WTC11 (cell line): ENCODE measurements around the gene HLF. TPM values are rescaled to one million over a fixed set of nuclear protein-coding genes. Genes with fewer than 3 reads are reported as not detected.

ENCODE experiments used
- ATAC-seq: fragments of 200-7000 bp; cut with Tn5 transposase; 2 replicates; pipeline ENCODE4 v1.10.0; 2021; ENCODE audit warnings: mild to moderate bottlenecking, moderate library complexity
- CTCF ChIA-PET: fragments of 300-600 bp; sonication (Branson Sonifier 250); formaldehyde crosslinking; loops from one replicate; lab custom pipeline; 2021; ENCODE audit warnings: antibody characterized with exemption; lab: Charles Lee
- POLR2A ChIA-PET: fragments of 350-600 bp; sonication (Branson Sonifier 250); formaldehyde crosslinking; loops from one replicate; lab custom pipeline; 2021; ENCODE audit warnings: antibody characterized with exemption; lab: Charles Lee
- DNase-seq: peaks from one replicate; pipeline ENCODE4 v3.0.0; 2021; ENCODE audit warnings: low spot score
- H3K27ac Mint-ChIP-seq: 2 replicates; pipeline ENCODE4 v1.8.0; 2021; ENCODE audit warnings: mixed read lengths
- H3K27me3 Mint-ChIP-seq: 2 replicates; pipeline ENCODE4 v1.8.0; 2021; ENCODE audit warnings: low read depth, mild to moderate bottlenecking, moderate library complexity, mixed read lengths
- H3K36me3 Mint-ChIP-seq: 2 replicates; pipeline ENCODE4 v1.8.0; 2021; ENCODE audit warnings: mixed read lengths
- H3K4me1 Mint-ChIP-seq: 2 replicates; pipeline ENCODE4 v1.8.0; 2022; ENCODE audit warnings: mixed read lengths
- H3K4me3 Mint-ChIP-seq: 2 replicates; pipeline ENCODE4 v1.8.0; 2021; ENCODE audit warnings: mild to moderate bottlenecking, moderate library complexity, mixed read lengths
- H3K9me3 Mint-ChIP-seq: 2 replicates; pipeline ENCODE4 v1.8.0; 2021; ENCODE audit warnings: mixed read lengths
- GABPB1 ChIP-seq: sonication (generic); formaldehyde crosslinking; IDR thresholded peaks from 2 replicates; pipeline ENCODE4 v1.8.1; 2023; ENCODE audit warnings: mild to moderate bottlenecking, missing genetic modification reagents
- GRHL2 ChIP-seq: fragments of 250-450 bp; sonication (Bioruptor Pico); IDR thresholded peaks from 2 replicates; pipeline ENCODE4 v1.8.0; 2022; ENCODE audit warnings: mild to moderate bottlenecking, moderate library complexity; ENCODE audit not compliant: insufficient replicate concordance, severe bottlenecking
- JAZF1 ChIP-seq: fragments of 250-450 bp; sonication (Bioruptor Pico); IDR thresholded peaks from 2 replicates; pipeline ENCODE4 v1.9.0; 2021; ENCODE audit warnings: moderate library complexity, mild to moderate bottlenecking, inconsistent platforms
- NFE2L1 ChIP-seq: sonication (generic); formaldehyde crosslinking; IDR thresholded peaks from 2 replicates; pipeline ENCODE4 v1.8.1; 2023; ENCODE audit warnings: missing genetic modification reagents
- PRRX2 ChIP-seq: fragments of 250-450 bp; sonication (Bioruptor Pico); IDR thresholded peaks from 2 replicates; pipeline ENCODE4 v1.8.0; 2021; ENCODE audit warnings: mild to moderate bottlenecking
- ZNF423 ChIP-seq: fragments of 250-450 bp; sonication (Bioruptor Pico); IDR thresholded peaks from 2 replicates; pipeline ENCODE4 v2.1.2; 2022; ENCODE audit warnings: mild to moderate bottlenecking, moderate library complexity
- total RNA-seq: library from RNA; stranded (reverse); gene quantifications from 3 replicates; pipeline ENCODE4 v1.2.3, GENCODE V29; 2021
- TF ChIP-seq, protein P1 (sequence below): fragments of 250-450 bp; sonication (Bioruptor Pico); IDR thresholded peaks from 2 replicates; pipeline ENCODE4 v1.9.0; 2021; ENCODE audit warnings: mild to moderate bottlenecking
- TF ChIP-seq, protein P2 (sequence below): sonication (generic); formaldehyde crosslinking; conservative IDR thresholded peaks from 2 replicates; pipeline ENCODE4 v1.8.1; 2023; ENCODE audit warnings: mild to moderate bottlenecking, low read depth, missing genetic modification reagents, moderate library complexity
- TF ChIP-seq, protein P3 (sequence below): sonication (generic); formaldehyde crosslinking; IDR thresholded peaks from 2 replicates; pipeline ENCODE4 v1.8.0; 2023; ENCODE audit warnings: mild to moderate bottlenecking, missing genetic modification reagents
- TF ChIP-seq, protein P4 (sequence below): sonication (generic); formaldehyde crosslinking; IDR thresholded peaks from 2 replicates; pipeline ENCODE4 v1.8.1; 2023; ENCODE audit warnings: mild to moderate bottlenecking, moderate library complexity, missing genetic modification reagents
- TF ChIP-seq, protein P5 (sequence below): sonication (generic); formaldehyde crosslinking; IDR thresholded peaks from 2 replicates; pipeline ENCODE4 v1.8.0; 2022; ENCODE audit warnings: mild to moderate bottlenecking, missing genetic modification reagents
- TF ChIP-seq, protein P6 (sequence below): fragments of 250-450 bp; sonication (Bioruptor Pico); IDR thresholded peaks from 2 replicates; pipeline ENCODE4 v2.1.2; 2022; ENCODE audit warnings: mild to moderate bottlenecking, moderate library complexity

HLF gene
- total RNA-seq, 1 experiment from 2014 or later: 0.31 TPM

DNA sequence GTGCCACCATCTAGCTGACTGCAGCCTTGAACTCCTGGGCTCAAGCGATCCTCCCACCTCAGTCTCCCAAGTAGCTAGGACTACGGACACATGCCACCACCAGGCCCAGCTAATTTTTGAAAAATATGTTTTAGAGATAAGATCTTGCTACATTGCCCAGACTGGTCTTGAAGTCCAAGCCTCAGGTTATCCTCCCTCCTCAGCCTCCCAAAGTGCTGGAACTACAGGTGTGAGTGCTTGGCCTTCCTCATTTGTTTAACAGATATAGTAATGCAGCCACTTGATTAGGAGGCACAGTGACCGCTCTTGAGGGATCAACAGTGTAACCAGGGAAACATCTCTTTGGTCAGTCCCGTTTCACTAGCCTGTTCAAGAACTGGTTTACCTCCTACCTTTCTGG is 35.1 kb downstream of the HLF start:
- Mint-ChIP-seq H3K27ac (no peak overlapping the region), H3K36me3 (no peaks in the 10 kb centered on the region), H3K4me3 (no peak overlapping the region), H3K4me1 (no peaks in the 10 kb centered on the region), H3K9me3 (no peaks in the 10 kb centered on the region), H3K27me3 (no peaks in the 10 kb centered on the region; the same call in 1 of the 2 replicates)
- TF ChIP-seq ZNF423 (CRISPR knock-in tag) (no peak), GABPB1 (0 out of 2 replicates have a peak, but pooled peaks have one; percentile 29)
- TF ChIP-seq, protein P1, sequence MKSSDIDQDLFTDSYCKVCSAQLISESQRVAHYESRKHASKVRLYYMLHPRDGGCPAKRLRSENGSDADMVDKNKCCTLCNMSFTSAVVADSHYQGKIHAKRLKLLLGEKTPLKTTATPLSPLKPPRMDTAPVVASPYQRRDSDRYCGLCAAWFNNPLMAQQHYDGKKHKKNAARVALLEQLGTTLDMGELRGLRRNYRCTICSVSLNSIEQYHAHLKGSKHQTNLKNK (CRISPR knock-in tag): no peak
- POLR2A ChIA-PET: no interaction called here
- ATAC-seq (no peak), DNase-seq (no peak)
- CTCF ChIA-PET: no interaction called here

DNA sequence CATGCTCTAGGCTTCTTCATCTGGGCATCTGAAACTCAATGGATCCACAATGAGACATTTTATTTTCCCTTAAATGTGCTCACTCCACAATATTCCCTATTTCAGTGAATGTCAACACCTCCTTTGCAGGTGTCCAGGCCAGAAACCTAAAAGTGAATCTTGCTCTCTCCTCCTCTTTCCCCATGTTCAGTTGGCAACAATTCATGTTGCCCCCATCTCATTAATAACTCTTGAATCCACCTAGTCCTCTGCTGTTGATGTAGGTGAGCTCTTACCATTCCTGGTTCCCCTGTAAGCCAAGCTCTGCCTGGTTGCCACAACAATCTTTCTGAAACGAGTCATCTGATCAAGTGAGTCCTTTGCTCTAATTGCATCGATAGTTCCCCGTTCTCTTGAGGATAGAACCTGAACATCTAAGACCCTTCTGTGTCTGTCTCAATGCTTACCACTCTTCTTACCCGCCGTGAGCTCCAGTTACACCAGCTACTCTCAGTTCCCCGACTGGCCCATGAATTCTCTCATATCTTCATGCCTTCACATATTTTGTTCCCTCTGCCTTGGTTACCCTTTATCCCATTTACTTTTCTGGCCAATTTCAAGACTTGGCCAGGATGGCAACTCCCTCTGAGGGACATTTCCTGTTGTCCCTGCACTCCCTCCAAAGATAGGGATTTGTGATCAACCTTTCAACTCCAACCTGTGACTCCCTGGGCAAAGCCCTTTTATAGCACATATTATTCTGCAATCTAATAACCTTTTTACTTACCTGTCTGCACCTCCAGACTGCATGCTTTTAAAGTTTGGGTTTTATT is 35.9 kb downstream of the HLF start:
- CTCF ChIA-PET: no interaction called here
- TF ChIP-seq, protein P2, sequence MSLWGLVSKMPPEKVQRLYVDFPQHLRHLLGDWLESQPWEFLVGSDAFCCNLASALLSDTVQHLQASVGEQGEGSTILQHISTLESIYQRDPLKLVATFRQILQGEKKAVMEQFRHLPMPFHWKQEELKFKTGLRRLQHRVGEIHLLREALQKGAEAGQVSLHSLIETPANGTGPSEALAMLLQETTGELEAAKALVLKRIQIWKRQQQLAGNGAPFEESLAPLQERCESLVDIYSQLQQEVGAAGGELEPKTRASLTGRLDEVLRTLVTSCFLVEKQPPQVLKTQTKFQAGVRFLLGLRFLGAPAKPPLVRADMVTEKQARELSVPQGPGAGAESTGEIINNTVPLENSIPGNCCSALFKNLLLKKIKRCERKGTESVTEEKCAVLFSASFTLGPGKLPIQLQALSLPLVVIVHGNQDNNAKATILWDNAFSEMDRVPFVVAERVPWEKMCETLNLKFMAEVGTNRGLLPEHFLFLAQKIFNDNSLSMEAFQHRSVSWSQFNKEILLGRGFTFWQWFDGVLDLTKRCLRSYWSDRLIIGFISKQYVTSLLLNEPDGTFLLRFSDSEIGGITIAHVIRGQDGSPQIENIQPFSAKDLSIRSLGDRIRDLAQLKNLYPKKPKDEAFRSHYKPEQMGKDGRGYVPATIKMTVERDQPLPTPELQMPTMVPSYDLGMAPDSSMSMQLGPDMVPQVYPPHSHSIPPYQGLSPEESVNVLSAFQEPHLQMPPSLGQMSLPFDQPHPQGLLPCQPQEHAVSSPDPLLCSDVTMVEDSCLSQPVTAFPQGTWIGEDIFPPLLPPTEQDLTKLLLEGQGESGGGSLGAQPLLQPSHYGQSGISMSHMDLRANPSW (CRISPR knock-in tag): no peak
- TF ChIP-seq, protein P3, sequence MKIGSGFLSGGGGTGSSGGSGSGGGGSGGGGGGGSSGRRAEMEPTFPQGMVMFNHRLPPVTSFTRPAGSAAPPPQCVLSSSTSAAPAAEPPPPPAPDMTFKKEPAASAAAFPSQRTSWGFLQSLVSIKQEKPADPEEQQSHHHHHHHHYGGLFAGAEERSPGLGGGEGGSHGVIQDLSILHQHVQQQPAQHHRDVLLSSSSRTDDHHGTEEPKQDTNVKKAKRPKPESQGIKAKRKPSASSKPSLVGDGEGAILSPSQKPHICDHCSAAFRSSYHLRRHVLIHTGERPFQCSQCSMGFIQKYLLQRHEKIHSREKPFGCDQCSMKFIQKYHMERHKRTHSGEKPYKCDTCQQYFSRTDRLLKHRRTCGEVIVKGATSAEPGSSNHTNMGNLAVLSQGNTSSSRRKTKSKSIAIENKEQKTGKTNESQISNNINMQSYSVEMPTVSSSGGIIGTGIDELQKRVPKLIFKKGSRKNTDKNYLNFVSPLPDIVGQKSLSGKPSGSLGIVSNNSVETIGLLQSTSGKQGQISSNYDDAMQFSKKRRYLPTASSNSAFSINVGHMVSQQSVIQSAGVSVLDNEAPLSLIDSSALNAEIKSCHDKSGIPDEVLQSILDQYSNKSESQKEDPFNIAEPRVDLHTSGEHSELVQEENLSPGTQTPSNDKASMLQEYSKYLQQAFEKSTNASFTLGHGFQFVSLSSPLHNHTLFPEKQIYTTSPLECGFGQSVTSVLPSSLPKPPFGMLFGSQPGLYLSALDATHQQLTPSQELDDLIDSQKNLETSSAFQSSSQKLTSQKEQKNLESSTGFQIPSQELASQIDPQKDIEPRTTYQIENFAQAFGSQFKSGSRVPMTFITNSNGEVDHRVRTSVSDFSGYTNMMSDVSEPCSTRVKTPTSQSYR (CRISPR knock-in tag): no peak
- TF ChIP-seq GRHL2 (CRISPR knock-in tag) (no peak), PRRX2 (CRISPR knock-in tag) (no peak), NFE2L1 (CRISPR knock-in tag) (no peak), ZNF423 (CRISPR knock-in tag) (no peak), JAZF1 (CRISPR knock-in tag) (no peak)
- TF ChIP-seq, protein P1 (CRISPR knock-in tag): no peak
- TF ChIP-seq, protein P4, sequence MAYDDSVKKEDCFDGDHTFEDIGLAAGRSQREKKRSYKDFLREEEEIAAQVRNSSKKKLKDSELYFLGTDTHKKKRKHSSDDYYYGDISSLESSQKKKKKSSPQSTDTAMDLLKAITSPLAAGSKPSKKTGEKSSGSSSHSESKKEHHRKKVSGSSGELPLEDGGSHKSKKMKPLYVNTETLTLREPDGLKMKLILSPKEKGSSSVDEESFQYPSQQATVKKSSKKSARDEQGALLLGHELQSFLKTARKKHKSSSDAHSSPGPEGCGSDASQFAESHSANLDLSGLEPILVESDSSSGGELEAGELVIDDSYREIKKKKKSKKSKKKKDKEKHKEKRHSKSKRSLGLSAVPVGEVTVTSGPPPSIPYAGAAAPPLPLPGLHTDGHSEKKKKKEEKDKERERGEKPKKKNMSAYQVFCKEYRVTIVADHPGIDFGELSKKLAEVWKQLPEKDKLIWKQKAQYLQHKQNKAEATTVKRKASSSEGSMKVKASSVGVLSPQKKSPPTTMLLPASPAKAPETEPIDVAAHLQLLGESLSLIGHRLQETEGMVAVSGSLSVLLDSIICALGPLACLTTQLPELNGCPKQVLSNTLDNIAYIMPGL: no peak
- ATAC-seq (no peak), DNase-seq (no peak)
- H3K27me3 Mint-ChIP-seq: no peaks in the 10 kb centered on the region; the same call in 1 of the 2 replicates
- H3K27ac Mint-ChIP-seq: no peak overlapping the region
- no peaks in the 10 kb centered on the region for H3K9me3 Mint-ChIP-seq
- H3K4me1 Mint-ChIP-seq: peaks cover 3% of the 10 kb centered on the region
- no peak overlapping the region for H3K4me3 Mint-ChIP-seq
- POLR2A ChIA-PET: no interaction called here
- no peaks in the 10 kb centered on the region for H3K36me3 Mint-ChIP-seq

DNA sequence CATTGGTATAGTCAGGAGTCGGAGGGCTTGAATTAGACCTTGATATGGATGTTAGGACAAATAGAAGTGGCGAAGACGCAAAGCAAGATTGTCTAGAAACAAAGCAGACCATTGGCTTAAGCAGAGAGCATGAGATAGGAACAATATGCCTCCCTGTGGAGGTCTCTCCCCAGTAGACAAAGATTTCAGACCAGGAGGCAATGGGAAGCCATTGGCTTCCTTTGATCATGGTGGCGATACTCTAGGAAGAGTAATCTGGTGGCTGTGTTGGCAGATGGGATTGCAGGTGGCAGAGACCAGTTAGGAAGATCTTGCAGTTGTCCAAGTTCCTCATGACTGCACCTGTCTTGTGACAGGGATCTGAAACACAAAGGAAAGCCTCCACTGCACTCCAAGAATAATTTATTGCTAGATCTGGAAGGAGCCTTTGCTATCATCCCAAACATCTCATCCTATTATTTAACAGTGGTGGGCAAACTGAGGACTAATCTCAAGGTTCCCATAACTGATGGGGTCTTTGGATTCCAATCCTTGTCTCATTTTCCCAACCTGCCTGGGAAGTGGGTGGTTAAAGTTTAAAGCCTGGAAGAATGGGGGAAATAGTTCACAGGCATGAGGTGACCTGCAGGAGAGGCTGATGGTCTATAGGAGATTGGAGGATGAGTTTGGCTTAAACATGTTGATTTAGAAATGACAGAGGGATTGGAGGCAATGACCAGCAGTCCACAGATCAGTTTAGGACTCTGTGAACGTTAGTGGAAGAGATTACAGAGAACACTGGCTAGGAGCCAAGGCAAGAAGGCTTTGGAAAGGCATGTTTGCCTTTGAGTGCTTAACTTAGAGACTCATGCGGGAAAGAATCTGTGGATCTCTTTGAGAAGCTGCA is 37.0 kb downstream of the HLF start:
- TF ChIP-seq, protein P5, sequence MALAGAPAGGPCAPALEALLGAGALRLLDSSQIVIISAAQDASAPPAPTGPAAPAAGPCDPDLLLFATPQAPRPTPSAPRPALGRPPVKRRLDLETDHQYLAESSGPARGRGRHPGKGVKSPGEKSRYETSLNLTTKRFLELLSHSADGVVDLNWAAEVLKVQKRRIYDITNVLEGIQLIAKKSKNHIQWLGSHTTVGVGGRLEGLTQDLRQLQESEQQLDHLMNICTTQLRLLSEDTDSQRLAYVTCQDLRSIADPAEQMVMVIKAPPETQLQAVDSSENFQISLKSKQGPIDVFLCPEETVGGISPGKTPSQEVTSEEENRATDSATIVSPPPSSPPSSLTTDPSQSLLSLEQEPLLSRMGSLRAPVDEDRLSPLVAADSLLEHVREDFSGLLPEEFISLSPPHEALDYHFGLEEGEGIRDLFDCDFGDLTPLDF (CRISPR knock-in tag): no peak
- TF ChIP-seq, protein P6, sequence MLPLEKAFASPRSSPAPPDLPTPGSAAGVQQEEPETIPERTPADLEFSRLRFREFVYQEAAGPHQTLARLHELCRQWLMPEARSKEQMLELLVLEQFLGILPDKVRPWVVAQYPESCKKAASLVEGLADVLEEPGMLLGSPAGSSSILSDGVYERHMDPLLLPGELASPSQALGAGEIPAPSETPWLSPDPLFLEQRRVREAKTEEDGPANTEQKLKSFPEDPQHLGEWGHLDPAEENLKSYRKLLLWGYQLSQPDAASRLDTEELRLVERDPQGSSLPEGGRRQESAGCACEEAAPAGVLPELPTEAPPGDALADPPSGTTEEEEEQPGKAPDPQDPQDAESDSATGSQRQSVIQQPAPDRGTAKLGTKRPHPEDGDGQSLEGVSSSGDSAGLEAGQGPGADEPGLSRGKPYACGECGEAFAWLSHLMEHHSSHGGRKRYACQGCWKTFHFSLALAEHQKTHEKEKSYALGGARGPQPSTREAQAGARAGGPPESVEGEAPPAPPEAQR (CRISPR knock-in tag): no peak
- TF ChIP-seq GABPB1 (peak; percentile 46), ZNF423 (CRISPR knock-in tag) (no peak)
- POLR2A ChIA-PET: no interaction called here
- Mint-ChIP-seq H3K27me3 (no peaks in the 10 kb centered on the region; the same call in 1 of the 2 replicates), H3K4me3 (no peak overlapping the region), H3K36me3 (no peaks in the 10 kb centered on the region), H3K27ac (no peak overlapping the region), H3K4me1 (peaks cover 13% of the 10 kb centered on the region), H3K9me3 (no peaks in the 10 kb centered on the region)
- DNase-seq: no peak
- ATAC-seq: no peak
- CTCF ChIA-PET: no interaction called here
